ACC112 (cell line): ENCODE results near the gene MPIG6B.

Experiments
- H2AFZ ChIP-seq: fragments of 200-600 bp; sonication (generic); one replicate; pipeline ENCODE4 v1.6.0; 2017; ENCODE audit warnings: antibody characterized with exemption, low read length; ENCODE audit not compliant: unreplicated experiment
- H3K27ac ChIP-seq: fragments of 200-600 bp; sonication (generic); 2 replicates; pipeline ENCODE4 v1.5.1; 2014; ENCODE audit warnings: low read depth, mild to moderate bottlenecking, antibody characterized with exemption, low read length, moderate library complexity
- H3K27me3 ChIP-seq: fragments of 200-600 bp; sonication (generic); 2 replicates; pipeline ENCODE4 v1.6.1; 2014; ENCODE audit warnings: mild to moderate bottlenecking, antibody characterized with exemption, low read length, moderate library complexity, mixed read lengths; ENCODE audit not compliant: insufficient read depth
- H3K36me3 ChIP-seq: fragments of 200-600 bp; sonication (generic); 2 replicates; pipeline ENCODE4 v1.6.1; 2016; ENCODE audit warnings: mild to moderate bottlenecking, antibody characterized with exemption, low read length, moderate library complexity, mixed read lengths; ENCODE audit not compliant: insufficient read depth
- H3K4me1 ChIP-seq: fragments of 200-600 bp; sonication (generic); one replicate; pipeline ENCODE4 v1.6.1; 2016; ENCODE audit warnings: low read length, mixed read lengths; ENCODE audit not compliant: insufficient read depth, unreplicated experiment, control insufficient read depth
- H3K4me3 ChIP-seq: fragments of 200-600 bp; sonication (generic); 2 replicates; pipeline ENCODE4 v1.5.1; 2014; ENCODE audit warnings: mild to moderate bottlenecking, low read depth, low read length
- H3K79me2 ChIP-seq: fragments of 200-600 bp; sonication (generic); one replicate; pipeline ENCODE4 v1.6.0; 2016; ENCODE audit warnings: low read length; ENCODE audit not compliant: control insufficient read depth, unreplicated experiment, insufficient read depth

The MPIG6B gene

DNA sequence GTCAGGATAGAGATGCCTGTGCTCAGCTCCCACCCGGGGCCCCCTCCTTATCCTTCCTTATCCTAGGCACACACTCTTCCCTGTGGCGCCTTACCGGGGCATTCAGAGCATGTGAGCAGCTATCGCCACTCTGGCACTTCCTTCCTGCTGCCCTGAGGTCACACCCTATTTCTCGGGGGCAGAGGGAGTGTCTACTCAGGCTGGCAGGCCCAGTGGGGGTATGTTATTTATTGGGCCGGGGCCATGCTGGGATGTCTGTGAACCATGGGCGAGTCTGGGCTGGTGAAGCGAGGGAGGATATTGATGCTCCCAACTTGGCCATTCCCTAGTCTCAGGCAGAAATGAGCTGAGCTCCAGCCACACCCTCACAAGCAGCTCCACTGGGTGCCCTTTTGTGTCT is 11.9 kb upstream of the MPIG6B start:
- Histone ChIP-seq H2AFZ (peak overlapping the region; percentile 36), H3K27me3 (no peaks in the 10 kb centered on the region), H3K36me3 (no peaks in the 10 kb centered on the region), H3K4me3 (no peak overlapping the region), H3K4me1 (no peaks in the 10 kb centered on the region), H3K79me2 (no peaks in the 10 kb centered on the region), H3K27ac (no peak overlapping the region)

- Histone ChIP-seq H3K27ac (no peak overlapping the region), H3K27me3 (no peaks in the 10 kb centered on the region), H3K4me3 (no peak overlapping the region), H3K79me2 (no peaks in the 10 kb centered on the region), H3K4me1 (no peaks in the 10 kb centered on the region), H3K36me3 (no peaks in the 10 kb centered on the region), H2AFZ (no peak overlapping the region)
Observed at GRCh38 chr6:31712296-31712695, 10.9 kb upstream of the MPIG6B start.

GRCh38 chr6:31713465-31713864 is 9.7 kb upstream of the MPIG6B start:
- no peaks in the 10 kb centered on the region for H3K27me3 ChIP-seq
- H3K79me2 ChIP-seq, result no peaks in the 10 kb centered on the region
- no peaks in the 10 kb centered on the region for H3K36me3 ChIP-seq
- H3K27ac ChIP-seq, result no peak overlapping the region
- no peak overlapping the region for H3K4me3 ChIP-seq
- H2AFZ ChIP-seq, result no peak overlapping the region
- no peaks in the 10 kb centered on the region for H3K4me1 ChIP-seq

- Histone ChIP-seq H3K4me3 (no peak overlapping the region), H2AFZ (no peak overlapping the region), H3K4me1 (no peaks in the 10 kb centered on the region)
Observed at GRCh38 chr6:31713991-31714684, 9.0 kb upstream of the MPIG6B start.

GRCh38 chr6:31715022-31715958 is 7.9 kb upstream of the MPIG6B start, which contains the start of gene LY6G6D:
Gene LY6G6D, plus strand, starts transcription at chr6:31715348. Its CDS starts 8 bp downstream, at chr6:31715356.
- no peaks in the 10 kb centered on the region for H3K4me1 ChIP-seq
- H3K27me3 ChIP-seq, result no peaks in the 10 kb centered on the region
- H3K79me2 ChIP-seq, result no peaks in the 10 kb centered on the region
- no peak within 1 kb of the TSS for H3K4me3 ChIP-seq
- H3K27ac ChIP-seq, result no peak within 1 kb of the TSS
- no peak within 1 kb of the TSS for H2AFZ ChIP-seq
- H3K36me3 ChIP-seq, result no peaks in the 10 kb centered on the region

More at GRCh38 chr6:31713991-31714684, 9.0 kb upstream of the MPIG6B start:
- Histone ChIP-seq H3K79me2 (no peaks in the 10 kb centered on the region), H3K36me3 (no peaks in the 10 kb centered on the region), H3K27ac (no peak overlapping the region), H3K27me3 (no peaks in the 10 kb centered on the region)

DNA sequence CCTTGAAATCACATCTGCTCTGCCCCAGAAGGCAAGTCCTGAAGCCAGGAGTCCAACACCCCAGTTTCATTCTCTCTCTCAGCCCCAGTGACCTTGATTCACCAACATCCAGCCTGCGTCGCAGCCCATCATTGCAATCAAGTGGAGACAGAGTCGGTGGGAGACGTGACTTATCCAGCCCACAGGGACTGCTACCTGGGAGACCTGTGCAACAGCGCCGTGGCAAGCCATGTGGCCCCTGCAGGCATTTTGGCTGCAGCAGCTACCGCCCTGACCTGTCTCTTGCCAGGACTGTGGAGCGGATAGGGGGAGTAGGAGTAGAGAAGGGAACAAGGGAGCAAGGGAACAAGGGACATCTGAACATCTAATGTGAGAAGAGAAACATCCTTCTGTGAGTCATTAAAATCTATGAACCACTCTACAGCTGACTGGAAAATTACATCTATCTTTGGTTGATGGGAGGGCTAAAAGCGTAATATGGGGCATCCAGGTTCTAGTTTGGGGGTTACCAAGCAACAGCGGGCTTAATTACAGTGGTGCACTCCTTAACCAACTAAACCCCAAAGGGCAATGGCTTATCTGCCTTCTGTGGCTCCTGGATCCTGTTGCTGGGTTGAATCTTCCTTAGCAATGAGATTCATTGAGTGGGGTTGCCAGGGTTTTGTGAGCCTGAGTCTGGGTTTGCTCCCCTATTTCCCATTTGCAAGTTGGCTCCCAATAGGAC is 5.5 kb upstream of the MPIG6B start:
- H3K36me3 ChIP-seq, result no peaks in the 10 kb centered on the region
- H3K4me1 ChIP-seq, result no peaks in the 10 kb centered on the region
- no peak overlapping the region for H2AFZ ChIP-seq
- no peak overlapping the region for H3K27ac ChIP-seq
- H3K79me2 ChIP-seq, result no peaks in the 10 kb centered on the region
- H3K4me3 ChIP-seq, result no peak overlapping the region
- no peaks in the 10 kb centered on the region for H3K27me3 ChIP-seq

- H3K27me3 ChIP-seq, result no peaks in the 10 kb centered on the region
Observed at GRCh38 chr6:31718265-31718664, 4.9 kb upstream of the MPIG6B start.

DNA sequence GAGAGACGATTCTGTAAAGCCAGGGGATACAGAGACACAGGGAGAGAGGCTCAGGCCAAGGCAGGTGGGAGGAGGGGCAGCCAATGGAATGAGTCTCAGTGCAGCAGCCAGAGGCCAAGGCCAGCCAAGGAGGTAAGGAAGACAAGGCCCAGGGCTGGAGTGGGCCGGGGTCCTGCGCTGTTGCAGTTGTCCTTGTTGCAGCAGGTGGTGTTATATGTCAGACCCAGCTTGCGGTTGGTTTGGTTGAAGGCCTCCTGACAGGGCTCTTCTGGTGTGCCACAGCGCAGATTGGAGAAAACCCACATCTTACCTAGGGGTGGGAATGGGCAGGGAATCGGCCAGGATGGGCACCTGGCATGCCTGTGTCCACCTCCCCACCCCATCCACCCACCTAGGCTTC is 4.2 kb upstream of the MPIG6B start:
- Histone ChIP-seq H3K27me3 (no peaks in the 10 kb centered on the region), H3K4me1 (no peaks in the 10 kb centered on the region), H3K27ac (no peak overlapping the region), H3K36me3 (no peaks in the 10 kb centered on the region), H3K79me2 (no peaks in the 10 kb centered on the region), H3K4me3 (no peak overlapping the region), H2AFZ (no peak overlapping the region)

More at GRCh38 chr6:31718265-31718664, 4.9 kb upstream of the MPIG6B start:
- Histone ChIP-seq H3K36me3 (no peaks in the 10 kb centered on the region), H3K4me1 (no peaks in the 10 kb centered on the region), H3K4me3 (no peak overlapping the region), H2AFZ (no peak overlapping the region), H3K79me2 (no peaks in the 10 kb centered on the region), H3K27ac (no peak overlapping the region)

DNA sequence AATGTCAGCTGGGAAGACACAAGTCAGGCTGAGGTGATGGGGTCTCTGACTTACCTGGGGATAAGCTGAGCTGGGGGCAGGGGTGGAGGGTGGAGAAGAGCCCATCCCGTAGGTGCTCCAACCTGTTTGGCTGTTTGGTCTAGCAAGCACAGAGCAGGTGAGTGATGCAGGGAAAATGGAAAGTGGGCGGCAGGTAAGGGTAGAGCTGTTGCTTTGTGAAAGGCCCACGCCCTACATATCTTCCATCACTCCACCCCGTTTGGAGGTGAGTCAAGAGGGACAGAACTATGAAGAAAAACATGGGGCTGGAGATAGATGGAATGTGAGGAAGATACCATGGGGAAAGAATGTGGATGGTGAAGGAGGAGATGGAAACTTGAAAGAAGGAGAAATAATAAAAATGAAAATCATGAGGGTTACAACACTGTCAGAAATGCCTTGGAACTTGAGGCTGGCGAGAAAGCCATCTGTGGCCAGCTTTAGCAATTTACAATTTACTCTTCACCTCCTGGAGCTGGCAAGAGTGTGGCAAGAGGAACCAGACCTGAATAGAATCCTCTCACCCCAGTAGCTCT is 2.9 kb upstream of the MPIG6B start:
- Histone ChIP-seq H3K27ac (no peak overlapping the region), H3K79me2 (no peaks in the 10 kb centered on the region), H3K4me1 (no peaks in the 10 kb centered on the region), H3K4me3 (no peak overlapping the region), H3K27me3 (no peaks in the 10 kb centered on the region), H2AFZ (no peak overlapping the region), H3K36me3 (no peaks in the 10 kb centered on the region)

- Histone ChIP-seq H3K27ac (no peak within 1 kb of the TSS), H3K79me2 (no peaks in the 10 kb centered on the region), H3K4me1 (no peaks in the 10 kb centered on the region), H3K27me3 (no peaks in the 10 kb centered on the region), H2AFZ (no peak within 1 kb of the TSS), H3K4me3 (no peak within 1 kb of the TSS), H3K36me3 (no peaks in the 10 kb centered on the region)
Observed at GRCh38 chr6:31721351-31722020, 1.7 kb upstream of the MPIG6B start, which contains the start of gene LY6G6C. Gene LY6G6C, minus strand, starts transcription at chr6:31721746. Its CDS starts 67 bp downstream, at chr6:31721679.
